ENCODE measurements around the gene SCYGR4. TPM values are rescaled to one million over a fixed set of nuclear protein-coding genes. Genes with fewer than 3 reads are reported as not detected.

Gene SCYGR4
- total RNA-seq, 4 donors from 2014 or later: not detected

DNA sequence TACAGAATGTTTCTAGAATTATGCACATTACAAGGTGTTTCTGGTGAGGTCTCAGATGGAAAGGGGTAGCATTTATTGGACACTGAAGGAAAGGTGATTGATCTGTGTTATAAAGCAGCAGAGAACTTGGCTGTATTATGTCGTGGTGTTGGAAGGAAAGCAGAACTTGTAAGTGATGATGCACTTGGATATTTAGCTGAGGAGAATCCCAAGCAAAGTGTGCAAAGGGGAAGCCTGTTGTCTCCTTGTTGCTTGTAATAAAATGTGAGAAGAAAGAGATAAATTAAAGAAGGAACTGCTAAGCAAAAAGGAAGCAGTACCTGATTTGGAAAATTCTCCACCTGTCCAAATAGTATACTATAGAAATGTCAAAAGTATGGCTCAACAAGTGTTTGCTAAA lies 37.1 kb downstream of the SCYGR4 start:
- Histone ChIP-seq H3K4me3 (no peak overlapping the region), H3K27ac (no peak overlapping the region), H3K9me3 (no peaks in the 10 kb centered on the region), H3K4me1 (no peaks in the 10 kb centered on the region), H3K36me3 (no peaks in the 10 kb centered on the region), H3K27me3 (no peaks in the 10 kb centered on the region)
- no peak for DNase-seq
- intact Hi-C loops (cut with DNase I; ENCODE audit: low total_unique reads): no loop called here
- TF ChIP-seq POLR2A (IDR thresholded peaks at IDR 0.05): no peak
- TF ChIP-seq, protein P1, sequence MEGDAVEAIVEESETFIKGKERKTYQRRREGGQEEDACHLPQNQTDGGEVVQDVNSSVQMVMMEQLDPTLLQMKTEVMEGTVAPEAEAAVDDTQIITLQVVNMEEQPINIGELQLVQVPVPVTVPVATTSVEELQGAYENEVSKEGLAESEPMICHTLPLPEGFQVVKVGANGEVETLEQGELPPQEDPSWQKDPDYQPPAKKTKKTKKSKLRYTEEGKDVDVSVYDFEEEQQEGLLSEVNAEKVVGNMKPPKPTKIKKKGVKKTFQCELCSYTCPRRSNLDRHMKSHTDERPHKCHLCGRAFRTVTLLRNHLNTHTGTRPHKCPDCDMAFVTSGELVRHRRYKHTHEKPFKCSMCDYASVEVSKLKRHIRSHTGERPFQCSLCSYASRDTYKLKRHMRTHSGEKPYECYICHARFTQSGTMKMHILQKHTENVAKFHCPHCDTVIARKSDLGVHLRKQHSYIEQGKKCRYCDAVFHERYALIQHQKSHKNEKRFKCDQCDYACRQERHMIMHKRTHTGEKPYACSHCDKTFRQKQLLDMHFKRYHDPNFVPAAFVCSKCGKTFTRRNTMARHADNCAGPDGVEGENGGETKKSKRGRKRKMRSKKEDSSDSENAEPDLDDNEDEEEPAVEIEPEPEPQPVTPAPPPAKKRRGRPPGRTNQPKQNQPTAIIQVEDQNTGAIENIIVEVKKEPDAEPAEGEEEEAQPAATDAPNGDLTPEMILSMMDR (IDR thresholded peaks at IDR 0.05): no peak

DNA sequence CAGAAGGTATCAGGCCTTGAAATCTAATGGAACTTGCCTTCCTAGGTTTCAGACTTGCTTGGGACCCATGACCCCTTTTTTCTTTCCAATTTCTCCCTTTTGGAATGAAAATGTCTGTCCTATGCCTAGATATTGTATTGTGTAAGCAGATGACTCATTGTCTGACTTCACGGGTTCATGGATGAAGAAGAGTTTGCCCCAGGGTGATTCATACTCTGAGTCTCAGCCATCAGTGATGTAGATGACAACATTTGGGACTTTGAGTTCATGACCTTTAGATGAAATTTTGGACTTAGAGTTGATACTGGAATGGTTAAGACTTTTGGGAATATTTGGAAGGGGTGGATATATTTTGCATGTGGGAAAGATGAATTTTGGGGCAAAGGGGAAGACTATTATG lies 38.2 kb downstream of the SCYGR4 start:
- intact Hi-C loops (cut with DNase I; ENCODE audit: low total_unique reads): no loop called here
- no peak for DNase-seq
- Histone ChIP-seq H3K9me3 (no peaks in the 10 kb centered on the region), H3K27me3 (no peaks in the 10 kb centered on the region), H3K27ac (no peak overlapping the region), H3K4me1 (no peaks in the 10 kb centered on the region), H3K36me3 (no peaks in the 10 kb centered on the region), H3K4me3 (no peak overlapping the region)
- TF ChIP-seq, protein P1 (IDR thresholded peaks at IDR 0.05): no peak
- no peak for TF ChIP-seq POLR2A (IDR thresholded peaks at IDR 0.05)

DNA sequence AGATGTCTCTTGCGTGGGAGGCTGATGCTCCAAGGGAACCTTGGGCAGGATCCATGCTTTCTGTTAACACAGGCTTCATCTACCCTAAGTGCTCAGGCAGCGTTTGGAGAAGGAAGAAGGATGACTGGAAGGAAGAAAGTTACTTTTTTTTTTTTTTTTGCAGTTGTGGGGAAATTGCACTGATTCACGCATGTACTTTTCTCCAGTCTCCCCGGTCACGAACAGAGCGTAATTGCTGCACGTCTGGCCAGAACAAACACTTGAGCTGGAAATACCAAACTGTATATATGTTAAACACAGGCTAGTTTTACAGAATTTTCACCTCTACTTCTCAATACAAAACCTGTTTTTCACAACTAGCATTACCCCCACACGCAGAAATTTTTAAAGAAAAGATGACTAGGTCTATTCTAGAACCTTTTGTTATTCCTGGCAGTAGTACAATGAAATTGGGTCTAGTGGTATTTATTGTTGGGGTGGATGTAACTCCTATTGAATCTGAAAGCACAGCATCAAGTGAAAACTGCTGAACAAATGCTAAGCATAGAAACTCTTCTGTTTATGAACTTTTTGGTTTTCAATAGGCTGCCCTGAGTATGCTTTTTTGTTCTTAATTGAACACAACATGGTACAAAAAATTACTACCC lies 40.0 kb downstream of the SCYGR4 start:
- H3K4me1 ChIP-seq: no peaks in the 10 kb centered on the region
- no peaks in the 10 kb centered on the region for H3K36me3 ChIP-seq
- no peak for DNase-seq
- no peak overlapping the region for H3K27ac ChIP-seq
- TF ChIP-seq, protein P1 (IDR thresholded peaks at IDR 0.05): no peak
- TF ChIP-seq POLR2A (IDR thresholded peaks at IDR 0.05): no peak
- no peak overlapping the region for H3K4me3 ChIP-seq
- intact Hi-C loops (cut with DNase I; ENCODE audit: low total_unique reads): no loop called here
- H3K27me3 ChIP-seq: no peaks in the 10 kb centered on the region
- H3K9me3 ChIP-seq: no peaks in the 10 kb centered on the region

DNA sequence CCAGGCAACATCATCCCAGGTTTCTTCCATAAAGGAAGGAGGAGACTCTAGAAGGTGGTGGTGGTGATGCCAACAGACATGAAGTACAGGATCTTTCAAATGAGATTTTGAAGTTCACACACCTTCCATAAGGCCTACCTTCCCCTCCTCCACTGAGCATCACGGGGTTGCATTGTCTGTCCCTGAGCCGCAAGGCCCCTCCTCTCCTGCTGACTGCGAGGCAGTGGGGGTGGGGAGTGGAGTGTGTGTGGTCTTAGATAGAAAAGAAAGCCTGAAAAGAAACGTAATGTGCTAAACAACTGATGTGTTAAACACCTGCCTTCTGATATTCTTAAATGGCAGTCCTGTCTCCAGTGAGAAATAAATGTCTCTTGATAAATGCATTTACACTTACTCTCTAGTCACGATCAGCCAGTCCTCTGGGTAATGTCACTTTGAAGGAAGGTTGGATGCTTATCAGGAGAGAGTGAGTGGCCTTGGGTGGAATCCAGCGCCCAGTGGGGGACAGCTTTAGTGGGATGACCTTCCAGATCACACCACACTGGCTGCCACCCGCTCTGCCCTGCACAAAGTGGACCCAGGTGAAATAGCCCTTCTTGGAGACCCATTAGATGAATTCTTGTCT lies 43.8 kb downstream of the SCYGR4 start:
- intact Hi-C loops (cut with DNase I; ENCODE audit: low total_unique reads): no loop called here
- no peaks in the 10 kb centered on the region for H3K4me1 ChIP-seq
- no peak for DNase-seq
- H3K27me3 ChIP-seq: no peaks in the 10 kb centered on the region
- H3K4me3 ChIP-seq: no peak overlapping the region
- no peak for TF ChIP-seq POLR2A (IDR thresholded peaks at IDR 0.05)
- TF ChIP-seq, protein P1 (IDR thresholded peaks at IDR 0.05): no peak
- no peak overlapping the region for H3K27ac ChIP-seq
- no peaks in the 10 kb centered on the region for H3K36me3 ChIP-seq
- no peaks in the 10 kb centered on the region for H3K9me3 ChIP-seq

DNA sequence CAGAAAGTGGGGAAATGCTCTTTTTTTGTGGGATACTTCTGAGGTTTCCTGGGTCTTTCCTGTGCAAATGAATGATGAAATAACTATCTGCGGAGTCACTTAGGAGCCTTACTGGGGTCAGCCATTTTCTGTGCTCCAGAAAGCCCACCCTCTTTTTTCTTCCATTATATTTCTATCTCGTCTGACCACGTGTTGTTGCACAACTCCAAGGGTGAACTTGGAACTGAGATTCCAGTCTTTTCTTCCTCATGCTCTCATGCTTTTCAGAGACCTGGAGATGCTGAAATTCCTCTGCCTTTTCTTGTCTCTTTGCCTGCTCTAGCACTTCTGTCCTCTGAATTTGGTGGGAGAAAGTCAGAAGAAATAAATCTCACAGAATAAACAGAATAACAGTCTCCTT lies 44.5 kb downstream of the SCYGR4 start:
- no peaks in the 10 kb centered on the region for H3K4me1 ChIP-seq
- DNase-seq: no peak
- H3K36me3 ChIP-seq: no peaks in the 10 kb centered on the region
- intact Hi-C loops (cut with DNase I; ENCODE audit: low total_unique reads): no loop called here
- TF ChIP-seq, protein P1 (IDR thresholded peaks at IDR 0.05): no peak
- TF ChIP-seq POLR2A (IDR thresholded peaks at IDR 0.05): no peak
- H3K4me3 ChIP-seq: no peak overlapping the region
- H3K9me3 ChIP-seq: no peaks in the 10 kb centered on the region
- H3K27ac ChIP-seq: no peak overlapping the region
- no peaks in the 10 kb centered on the region for H3K27me3 ChIP-seq
